Gastroesophageal sphincter (tissue), 4 donors: ENCODE measurements around the gene FIGN. TPM values are rescaled to one million over a fixed set of nuclear protein-coding genes. Genes with fewer than 3 reads are reported as not detected.

Experiments used
- ATAC-seq: fragments of 150-250 bp; one replicate; pipeline ENCODE4 v1.9.1; 2016; ENCODE audit warnings: mild to moderate bottlenecking, moderate library complexity
- H3K27ac ChIP-seq, 4 donors: fragments of 200-600 bp; sonication (generic) in 3 of 4; 1 replicate in 3 of 4; 2 replicates in 1 of 4; pipeline ENCODE4 v1.5.1; 2016 to 2019
- H3K27me3 ChIP-seq: fragments of 200-600 bp; sonication (generic); one replicate; pipeline ENCODE4 v1.5.1; 2019
- H3K36me3 ChIP-seq, 2 donors: fragments of 200-600 bp; sonication (generic); one replicate each; pipeline ENCODE4 v1.5.1; 2019; ENCODE audit warnings: control low read depth in 1 of 2
- H3K4me1 ChIP-seq, 3 donors: fragments of 200-600 bp; sonication (generic); 1 replicate in 2 of 3; 2 replicates in 1 of 3; pipeline ENCODE4 v1.5.1; 2016 to 2019; ENCODE audit warnings: control low read depth in 2 of 3
- H3K4me3 ChIP-seq, 2 donors: fragments of 200-600 bp; sonication (generic); one replicate each; pipeline ENCODE4 v1.5.1; 2019; ENCODE audit warnings: mild to moderate bottlenecking in 1 of 2, moderate library complexity in 1 of 2
- H3K9me3 ChIP-seq, 3 donors: fragments of 200-600 bp; sonication (generic); one replicate each; pipeline ENCODE4 v1.5.1; 2017 to 2019; ENCODE audit warnings: control low read depth in 2 of 3
- CTCF ChIP-seq, 4 experiments: fragments of 200-600 bp in 2 of 4; fragments of 450-650 bp in 2 of 4; sonication (generic) in 1 of 4; IDR thresholded peaks; one replicate each; pipeline ENCODE4 v1.5.1; 2017 to 2019; ENCODE audit warnings: antibody characterized with exemption in 4 of 4, mild to moderate bottlenecking in 2 of 4, moderate library complexity in 2 of 4
- EP300 ChIP-seq: sonication (generic); formaldehyde crosslinking; IDR thresholded peaks from one replicate; pipeline ENCODE4 v1.6.1; 2017; ENCODE audit warnings: antibody characterized with exemption, mild to moderate bottlenecking
- POLR2A ChIP-seq, 2 donors: fragments of 450-650 bp; IDR thresholded peaks; one replicate each; pipeline ENCODE4 v1.6.1; 2017; ENCODE audit warnings: antibody characterized with exemption in 2 of 2, mild to moderate bottlenecking in 2 of 2, moderate library complexity in 1 of 2
- POLR2AphosphoS5 ChIP-seq: sonication (generic); formaldehyde crosslinking; IDR thresholded peaks from one replicate; pipeline ENCODE4 v1.6.1; 2017; ENCODE audit warnings: antibody characterized with exemption
- WGBS, 2 donors: methylation state at CpG; one replicate each; pipeline ENCODE4 v1.1.5; 2018; ENCODE audit warnings: low coverage in 1 of 2; 5-methylcytosine and 5-hydroxymethylcytosine counted together
- total RNA-seq, 4 donors: library from RNA; depleted of rRNA; stranded (reverse); fragments of >200 nt; gene quantifications; one replicate each; pipeline ENCODE4 v1.1.0, GENCODE V29; 2016

FIGN gene
- total RNA-seq, 4 donors from 2014 or later: 5.0 to 17.5 (median 10.2) TPM

- no peaks in the 10 kb centered on the region for H3K36me3 ChIP-seq
- TF ChIP-seq EP300 (no peak), POLR2A (IDR thresholded peaks at IDR 0.05) (no peak), POLR2AphosphoS5 (no peak), CTCF (IDR thresholded peaks at IDR 0.05) (no peak)
- H3K4me3 ChIP-seq: no peak overlapping the region
- H3K27me3 ChIP-seq: no peaks in the 10 kb centered on the region
- no peak for ATAC-seq
- H3K4me1 ChIP-seq: no peaks in the 10 kb centered on the region
- no peak overlapping the region for H3K27ac ChIP-seq
- H3K9me3 ChIP-seq: no peaks in the 10 kb centered on the region
- WGBS, 2 donors: 93 to 97% methylated on average over 3 of the region's 3 CpGs
Observed at GRCh38 chr2:163570391-163570790, 165.4 kb downstream of the FIGN start.

- no peak for ATAC-seq
- Histone ChIP-seq H3K4me1 (no peaks in the 10 kb centered on the region), H3K27me3 (no peaks in the 10 kb centered on the region), H3K4me3 (no peak overlapping the region), H3K36me3 (no peaks in the 10 kb centered on the region), H3K27ac (no peak overlapping the region), H3K9me3 (no peaks in the 10 kb centered on the region)
- 88 to 100% methylated on average over 1 of the region's 1 CpG for WGBS, 2 donors
- TF ChIP-seq CTCF (IDR thresholded peaks at IDR 0.05): no peak
- TF ChIP-seq POLR2A (IDR thresholded peaks at IDR 0.05): no peak
- TF ChIP-seq POLR2AphosphoS5: no peak
- no peak for TF ChIP-seq EP300
Observed at GRCh38 chr2:163565192-163565591, 170.6 kb downstream of the FIGN start.

- Histone ChIP-seq H3K4me1 (no peaks in the 10 kb centered on the region), H3K36me3 (no peaks in the 10 kb centered on the region), H3K4me3 (no peak overlapping the region), H3K27ac (no peak overlapping the region), H3K27me3 (no peaks in the 10 kb centered on the region), H3K9me3 (no peaks in the 10 kb centered on the region)
- TF ChIP-seq CTCF (IDR thresholded peaks at IDR 0.05) (no peak), POLR2A (IDR thresholded peaks at IDR 0.05) (no peak), POLR2AphosphoS5 (no peak), EP300 (no peak)
- ATAC-seq: no peak
Observed at GRCh38 chr2:163564236-163564635, 171.6 kb downstream of the FIGN start.

- H3K4me1 ChIP-seq: no peaks in the 10 kb centered on the region
- WGBS, 2 donors: 94 to 97% methylated on average over 3 of the region's 3 CpGs
- no peak for TF ChIP-seq CTCF (IDR thresholded peaks at IDR 0.05)
- no peak for TF ChIP-seq POLR2AphosphoS5
- no peak for TF ChIP-seq POLR2A (IDR thresholded peaks at IDR 0.05)
- TF ChIP-seq EP300: no peak
- H3K4me3 ChIP-seq: no peak overlapping the region
- H3K27me3 ChIP-seq: no peaks in the 10 kb centered on the region
- H3K9me3 ChIP-seq: no peaks in the 10 kb centered on the region
- H3K27ac ChIP-seq: no peak overlapping the region
- no peak for ATAC-seq
- H3K36me3 ChIP-seq: no peaks in the 10 kb centered on the region
Observed at GRCh38 chr2:163563336-163563735, 172.5 kb downstream of the FIGN start.

- Histone ChIP-seq H3K9me3 (no peaks in the 10 kb centered on the region), H3K27me3 (no peaks in the 10 kb centered on the region), H3K27ac (no peak overlapping the region), H3K36me3 (no peaks in the 10 kb centered on the region), H3K4me1 (no peaks in the 10 kb centered on the region), H3K4me3 (no peak overlapping the region)
- WGBS, 2 donors: 57 to 71% methylated on average over 2 to 3 of the region's 8 CpGs
- no peak for TF ChIP-seq EP300
- no peak for TF ChIP-seq CTCF (IDR thresholded peaks at IDR 0.05)
- no peak for TF ChIP-seq POLR2AphosphoS5
- no peak for TF ChIP-seq POLR2A (IDR thresholded peaks at IDR 0.05)
- ATAC-seq: no peak
Observed at GRCh38 chr2:163558251-163559021, 177.4 kb downstream of the FIGN start.
